Measurements from ENCODE around the gene MAGI2.

Gene MAGI2

DNA sequence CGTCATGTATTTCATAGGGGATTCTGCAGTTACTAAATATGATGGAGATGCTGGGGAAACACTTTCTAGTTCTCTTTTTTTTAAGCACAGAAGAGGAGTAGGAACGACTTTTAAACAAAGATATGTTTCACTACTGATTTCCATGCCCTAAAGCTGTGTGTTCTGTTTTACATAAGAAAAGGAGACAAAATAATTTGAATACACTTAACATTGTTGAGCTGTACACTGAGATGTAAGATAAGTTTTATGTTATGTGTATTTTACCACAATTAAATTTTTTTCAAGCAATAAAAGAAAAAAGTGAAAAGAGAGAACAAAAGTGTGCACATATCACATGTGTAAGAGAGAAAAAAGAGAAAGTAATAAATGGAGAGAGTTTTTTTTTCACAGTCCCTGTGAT is 1246.7 kb downstream of the MAGI2 start:
- no peak for DNase-seq (ENCODE audit: low read depth in 1 of 2, low spot score in 1 of 2)

DNA sequence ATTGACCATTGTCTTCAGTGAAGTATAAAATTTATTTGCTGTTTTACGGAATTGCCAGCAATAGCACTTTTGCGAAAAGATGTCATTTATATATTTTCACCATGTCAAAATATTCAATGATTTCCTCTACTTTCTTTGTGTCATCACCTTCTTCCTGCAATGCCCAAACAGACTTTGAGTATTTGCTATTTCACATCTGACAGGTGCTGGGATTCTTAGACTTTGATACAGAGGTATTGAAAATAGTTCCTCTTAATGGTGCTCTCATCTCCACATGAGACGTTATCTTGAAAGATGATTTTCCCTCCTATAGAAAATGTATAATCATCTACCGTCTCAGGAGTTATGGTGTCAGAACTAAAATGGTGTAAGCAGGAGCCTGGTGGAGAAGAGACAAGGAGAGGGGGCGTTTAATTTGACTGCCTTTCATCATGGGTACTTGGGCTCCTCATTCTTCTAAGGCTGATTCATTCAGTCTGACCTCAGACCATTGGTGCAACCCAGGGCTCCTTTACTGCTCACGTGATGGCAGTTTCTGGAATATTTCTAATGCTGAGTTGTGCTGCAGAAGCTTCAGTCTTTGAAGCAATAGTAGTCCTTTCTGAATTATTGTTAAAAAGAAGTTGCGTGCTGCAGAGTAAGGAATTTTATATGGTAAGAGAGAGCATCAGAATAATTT is 1250.3 kb downstream of the MAGI2 start:
- no peak for DNase-seq (ENCODE audit: low read depth in 1 of 2, low spot score in 1 of 2)

DNA sequence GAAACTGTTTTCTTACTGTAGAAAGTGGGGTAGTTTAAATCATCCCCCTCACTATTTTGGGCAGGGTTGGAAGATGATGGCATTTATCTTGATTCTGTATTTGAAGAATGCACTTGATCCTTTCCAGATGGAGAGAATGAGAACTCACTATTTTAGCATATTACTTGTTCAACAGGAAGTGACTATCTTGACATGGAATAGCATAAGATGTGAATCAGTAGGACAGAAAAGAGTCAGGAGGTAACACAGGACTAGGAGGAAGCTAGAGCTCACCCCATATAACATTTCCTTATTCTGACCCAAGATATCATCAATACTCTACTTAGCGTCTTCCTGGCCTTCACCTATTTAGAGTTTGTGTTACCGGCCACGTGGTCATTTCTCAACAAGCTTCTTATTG is 1254.7 kb downstream of the MAGI2 start:
- no peak for DNase-seq (ENCODE audit: low read depth in 1 of 2, low spot score in 1 of 2)

GRCh38 chr7:78197447-78197846 is 1256.0 kb downstream of the MAGI2 start:
- DNase-seq (ENCODE audit: low read depth in 1 of 2, low spot score in 1 of 2), result no peak

- DNase-seq (ENCODE audit: low read depth in 1 of 2, low spot score in 1 of 2), result no peak
Measured at GRCh38 chr7:78195281-78195680, 1258.2 kb downstream of the MAGI2 start.

DNA sequence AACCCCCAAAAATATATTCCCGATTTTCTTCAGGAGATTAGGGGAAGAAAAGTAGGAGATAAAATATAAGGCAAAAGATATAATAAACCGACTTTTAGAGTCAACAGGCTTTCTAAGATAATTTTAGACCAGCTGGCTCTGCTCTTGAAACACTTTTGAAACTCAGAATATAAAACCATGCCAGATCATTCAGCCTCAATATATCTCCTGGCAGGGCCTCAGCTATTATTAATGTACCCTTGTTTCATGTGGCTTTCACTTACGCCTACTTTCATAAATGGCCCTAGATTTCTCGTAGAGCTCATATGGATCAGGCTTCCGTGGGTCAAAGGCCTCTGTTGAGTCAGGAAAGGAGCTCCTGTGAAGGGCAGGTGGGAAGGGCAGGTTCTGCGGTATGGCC is 1258.9 kb downstream of the MAGI2 start:
- DNase-seq (ENCODE audit: low read depth in 1 of 2, low spot score in 1 of 2), result no peak

DNA sequence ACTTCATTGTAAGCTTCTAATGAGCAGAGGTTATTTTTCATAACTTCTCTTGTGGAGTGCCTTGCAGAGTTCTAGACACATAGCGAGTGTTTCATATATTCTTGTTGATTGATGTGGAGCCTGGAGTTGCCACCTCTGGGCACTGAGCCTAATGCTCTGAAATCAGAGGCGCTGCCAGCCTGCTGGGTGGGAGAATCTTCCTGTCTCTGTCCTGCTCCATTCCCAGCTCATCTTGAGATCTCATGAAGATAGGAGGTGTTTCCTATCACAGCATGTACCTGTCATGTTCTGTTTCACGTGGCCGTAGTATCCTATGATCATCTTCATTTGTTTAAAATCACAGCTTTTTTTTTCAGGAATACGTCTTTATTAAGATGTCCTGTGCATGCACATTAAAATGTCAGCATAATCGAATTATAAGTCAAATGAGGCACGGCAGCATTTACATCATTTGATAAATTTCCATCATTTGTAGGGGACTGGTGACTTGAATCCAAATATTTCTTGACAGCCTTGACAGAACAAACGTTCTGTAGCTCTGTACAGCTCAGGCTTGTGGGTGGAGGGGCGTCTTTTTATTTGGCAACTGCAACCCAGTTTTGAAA is 1261.9 kb downstream of the MAGI2 start:
- DNase-seq (ENCODE audit: low read depth in 1 of 2, low spot score in 1 of 2), result no peak

GRCh38 chr7:78189762-78190161 is 1263.7 kb downstream of the MAGI2 start:
- no peak for DNase-seq (ENCODE audit: low read depth in 1 of 2, low spot score in 1 of 2)

- no peak for DNase-seq (ENCODE audit: low read depth in 1 of 2, low spot score in 1 of 2)
Measured at GRCh38 chr7:78185149-78185745, 1268.2 kb downstream of the MAGI2 start.

DNA sequence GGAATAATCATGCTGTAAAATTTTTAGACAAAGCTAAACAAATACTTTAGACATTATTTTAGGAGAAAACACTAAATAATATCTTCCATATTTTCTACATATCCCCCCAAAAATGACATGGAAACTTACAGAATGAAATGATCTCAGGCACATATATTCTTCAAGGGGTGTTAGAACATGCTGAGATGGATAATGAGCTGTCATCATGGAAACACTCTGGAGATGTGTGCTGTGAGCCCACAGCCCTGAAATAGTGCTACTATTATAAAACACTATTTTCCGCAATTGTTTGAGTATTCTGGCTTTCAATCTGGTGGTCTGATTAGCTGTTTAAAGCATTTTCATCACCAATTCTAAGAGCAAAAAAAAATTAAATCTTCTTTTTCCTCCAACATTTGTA is 1269.2 kb downstream of the MAGI2 start:
- no peak for DNase-seq (ENCODE audit: low read depth in 1 of 2, low spot score in 1 of 2)

DNA sequence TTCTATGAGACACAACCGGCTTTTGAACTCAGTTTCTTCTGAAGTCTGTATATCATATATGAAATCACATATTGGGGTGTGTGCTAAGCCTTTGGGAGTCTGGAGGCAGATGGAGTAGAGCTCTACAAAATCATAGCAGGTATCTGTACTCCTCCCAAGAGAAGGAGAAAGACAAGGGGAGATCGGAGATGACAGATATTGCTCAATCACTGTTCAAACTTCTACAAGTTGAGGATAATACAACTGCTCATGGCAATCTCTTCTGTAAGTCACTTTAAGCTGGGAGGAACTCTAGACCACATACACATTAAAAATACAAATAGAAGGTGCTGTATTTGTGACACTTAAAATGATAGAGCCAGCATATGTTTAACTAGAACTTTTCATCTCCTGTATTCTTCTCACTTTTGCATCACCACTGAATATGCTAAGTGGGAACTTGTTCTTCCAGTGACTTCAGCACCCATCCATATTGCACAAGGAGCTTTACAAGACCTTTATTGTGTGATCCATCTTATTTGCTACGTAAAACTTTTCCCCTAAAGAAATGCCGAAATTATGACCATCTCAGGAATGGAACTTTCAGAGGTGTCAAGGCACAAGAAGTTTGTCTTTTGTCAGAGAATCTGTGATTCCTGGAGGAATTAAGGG is 1273.5 kb downstream of the MAGI2 start:
- no peak for DNase-seq (ENCODE audit: low read depth in 1 of 2, low spot score in 1 of 2)

GRCh38 chr7:78179211-78179610 is 1274.3 kb downstream of the MAGI2 start:
- no peak for DNase-seq (ENCODE audit: low read depth in 1 of 2, low spot score in 1 of 2)

- DNase-seq (ENCODE audit: low read depth in 1 of 2, low spot score in 1 of 2), result no peak
Measured at GRCh38 chr7:78178319-78178718, 1275.1 kb downstream of the MAGI2 start.

GRCh38 chr7:78176171-78176570 is 1277.3 kb downstream of the MAGI2 start:
- no peak for DNase-seq (ENCODE audit: low read depth in 1 of 2, low spot score in 1 of 2)

- DNase-seq (ENCODE audit: low read depth in 1 of 2, low spot score in 1 of 2), result no peak
Measured at GRCh38 chr7:78175330-78176100, 1278.0 kb downstream of the MAGI2 start.

- no peak for DNase-seq (ENCODE audit: low read depth in 1 of 2, low spot score in 1 of 2)
Measured at GRCh38 chr7:78173666-78174065, 1279.8 kb downstream of the MAGI2 start.

DNA sequence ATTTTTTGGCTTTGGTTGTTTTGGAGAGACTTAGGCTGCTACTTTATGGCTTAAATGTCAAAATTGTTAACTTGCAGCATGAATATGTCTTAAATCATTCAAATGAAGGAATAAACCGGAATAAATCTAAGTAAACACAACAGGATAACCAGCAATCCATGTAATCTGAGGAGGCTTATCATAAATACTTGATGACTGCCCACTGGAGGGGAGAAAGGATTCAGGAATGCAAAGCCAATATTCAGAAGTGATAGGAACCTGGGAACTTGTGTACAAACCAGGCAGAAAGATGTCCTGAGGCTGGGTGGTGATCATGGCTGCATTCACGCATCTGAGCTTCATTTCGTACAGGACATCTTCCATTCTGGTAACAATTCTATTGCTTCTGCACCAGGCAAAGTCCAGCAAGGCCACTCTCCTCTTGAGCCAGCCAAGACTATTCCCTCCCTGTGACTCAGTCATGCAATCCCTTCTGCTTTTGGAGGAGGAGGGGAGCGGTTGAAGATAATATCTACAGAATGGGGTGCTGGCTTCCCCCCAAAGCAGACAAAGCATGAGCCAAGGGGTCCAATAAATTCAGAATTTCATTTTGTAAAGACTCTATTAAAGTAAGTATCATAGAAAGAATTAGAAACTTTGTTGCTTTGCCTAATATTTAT is 1280.4 kb downstream of the MAGI2 start:
- DNase-seq (ENCODE audit: low read depth in 1 of 2, low spot score in 1 of 2), result no peak

DNA sequence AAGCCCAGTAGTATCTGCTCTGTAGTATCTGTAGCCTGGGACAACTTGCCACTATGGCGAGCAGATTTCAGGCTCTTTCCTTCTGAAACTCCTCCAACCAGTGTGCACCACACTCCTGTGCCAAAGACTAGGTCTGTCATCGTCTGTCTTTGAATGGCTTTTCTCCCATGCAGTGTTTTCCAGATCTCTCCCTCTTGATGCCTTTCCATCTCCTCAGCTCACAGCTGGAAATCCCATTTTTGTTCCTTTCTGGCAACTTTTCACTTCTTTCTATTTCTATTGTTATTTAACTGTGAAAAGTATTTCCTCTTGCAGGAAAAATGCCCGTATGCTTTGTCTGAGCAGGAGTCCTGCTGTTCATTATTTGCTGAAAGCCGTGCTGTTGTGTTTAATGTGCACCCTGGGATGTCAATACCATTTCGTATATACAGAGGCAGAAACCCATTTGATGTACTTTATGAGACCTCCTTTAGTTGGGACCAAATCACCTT is 1281.2 kb downstream of the MAGI2 start:
- DNase-seq (ENCODE audit: low read depth in 1 of 2, low spot score in 1 of 2), result no peak

DNA sequence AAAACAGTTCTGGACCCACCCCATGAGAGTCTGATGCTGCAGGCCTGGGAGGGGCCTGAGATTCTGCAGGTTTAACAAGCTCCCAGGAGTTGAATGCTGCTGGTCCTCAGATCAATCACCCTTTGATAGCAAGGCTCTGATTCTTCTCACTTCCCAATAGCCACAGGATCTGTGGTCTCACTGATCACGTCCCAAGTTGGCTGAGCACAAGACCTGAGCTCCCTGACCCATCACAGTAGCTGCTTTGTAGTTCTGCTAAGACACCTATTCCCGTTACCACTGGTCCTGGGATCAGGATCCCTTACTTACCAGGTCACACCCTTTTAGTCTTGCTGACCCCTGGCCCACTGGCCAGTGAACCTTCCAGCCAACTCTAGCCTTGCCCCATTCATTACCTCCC is 1282.1 kb downstream of the MAGI2 start:
- DNase-seq (ENCODE audit: low read depth in 1 of 2, low spot score in 1 of 2), result no peak

DNA sequence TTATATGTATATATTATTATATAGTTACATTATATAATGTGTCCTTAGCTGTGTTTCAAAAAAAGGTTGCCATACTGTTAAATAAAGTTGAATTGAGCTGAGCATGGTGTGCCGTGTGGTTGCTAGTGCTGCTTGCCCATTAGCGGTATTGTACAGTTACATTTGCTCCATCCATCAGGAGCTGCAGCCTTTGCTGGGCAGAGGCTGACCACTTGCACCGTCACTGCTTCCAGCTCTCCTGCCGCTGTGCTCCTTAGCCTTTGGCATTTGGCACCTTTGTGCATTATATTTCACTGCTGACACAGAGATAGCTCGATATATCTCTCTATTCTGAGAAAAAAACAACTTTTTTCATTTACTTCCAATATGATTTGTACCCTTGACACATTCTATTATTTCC is 1282.7 kb downstream of the MAGI2 start:
- DNase-seq (ENCODE audit: low read depth in 1 of 2, low spot score in 1 of 2), result no peak

GRCh38 chr7:78169992-78170391 is 1283.5 kb downstream of the MAGI2 start:
- DNase-seq (ENCODE audit: low read depth in 1 of 2, low spot score in 1 of 2), result no peak
